NT2/D1 (cell line): ENCODE data around the gene ADAM30.

Experiments used
- SUZ12 ChIP-seq: IDR thresholded peaks from 2 replicates; pipeline ENCODE4 v1.6.1; 2011; ENCODE audit not compliant: insufficient read length, insufficient read depth; ENCODE audit errors: extremely low read depth
- YY1 ChIP-seq: IDR thresholded peaks from 2 replicates; pipeline ENCODE4 v1.6.1; 2011; ENCODE audit not compliant: insufficient read length, insufficient read depth

DNA sequence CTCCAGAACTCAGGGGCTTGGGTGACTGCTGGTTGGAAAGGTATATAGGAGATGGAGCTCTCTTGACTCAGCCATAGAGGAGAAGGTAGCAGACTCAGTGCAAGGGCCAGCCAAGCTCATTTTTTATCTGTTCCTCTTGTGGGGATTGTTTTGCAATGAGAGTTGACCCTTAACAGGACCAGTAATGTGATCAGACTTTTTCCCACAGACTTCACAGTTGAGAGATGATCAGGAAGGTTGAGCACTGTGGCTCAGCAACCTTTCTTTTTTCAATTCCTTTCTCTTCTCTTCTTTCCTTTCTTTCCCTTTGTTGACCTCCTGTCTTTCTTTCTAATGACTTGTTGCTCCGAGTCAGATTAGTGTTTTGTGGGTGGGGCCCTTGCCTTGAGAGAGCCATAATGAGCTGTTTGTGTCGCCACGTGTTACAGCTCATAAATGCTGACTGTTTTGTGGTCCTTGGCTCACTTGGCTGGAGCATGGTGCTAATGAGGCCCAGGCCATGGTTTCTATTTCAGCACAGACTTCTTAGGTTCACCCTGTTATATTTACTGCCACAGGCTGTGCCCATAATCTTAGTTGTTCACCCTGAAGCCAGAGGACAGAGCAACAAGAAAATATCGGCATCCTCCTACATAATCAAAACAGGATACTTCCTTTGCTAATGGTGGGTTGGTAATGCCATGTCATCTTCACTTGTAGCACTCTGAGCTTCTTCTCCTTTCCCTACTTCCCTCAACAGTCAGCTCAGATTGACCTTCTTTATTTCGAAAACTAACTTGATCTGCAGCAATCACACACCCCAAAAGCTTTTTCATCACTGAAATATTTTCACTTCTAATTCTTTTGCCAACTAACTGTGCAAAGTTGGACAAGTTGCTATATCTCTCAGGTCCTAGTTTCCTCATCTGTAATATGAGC is 13.9 kb downstream of the ADAM30 start:
- TF ChIP-seq SUZ12, result no peak
- TF ChIP-seq YY1, result no peak
